Anterior cingulate cortex (tissue), 58 donors: ENCODE results near the gene GPR78.

Experiments used
- DNase-seq, 58 donors: peaks; one replicate each; lab custom pipeline; 2025; lab: John Stamatoyannopoulos, UW

The GPR78 gene

DNA sequence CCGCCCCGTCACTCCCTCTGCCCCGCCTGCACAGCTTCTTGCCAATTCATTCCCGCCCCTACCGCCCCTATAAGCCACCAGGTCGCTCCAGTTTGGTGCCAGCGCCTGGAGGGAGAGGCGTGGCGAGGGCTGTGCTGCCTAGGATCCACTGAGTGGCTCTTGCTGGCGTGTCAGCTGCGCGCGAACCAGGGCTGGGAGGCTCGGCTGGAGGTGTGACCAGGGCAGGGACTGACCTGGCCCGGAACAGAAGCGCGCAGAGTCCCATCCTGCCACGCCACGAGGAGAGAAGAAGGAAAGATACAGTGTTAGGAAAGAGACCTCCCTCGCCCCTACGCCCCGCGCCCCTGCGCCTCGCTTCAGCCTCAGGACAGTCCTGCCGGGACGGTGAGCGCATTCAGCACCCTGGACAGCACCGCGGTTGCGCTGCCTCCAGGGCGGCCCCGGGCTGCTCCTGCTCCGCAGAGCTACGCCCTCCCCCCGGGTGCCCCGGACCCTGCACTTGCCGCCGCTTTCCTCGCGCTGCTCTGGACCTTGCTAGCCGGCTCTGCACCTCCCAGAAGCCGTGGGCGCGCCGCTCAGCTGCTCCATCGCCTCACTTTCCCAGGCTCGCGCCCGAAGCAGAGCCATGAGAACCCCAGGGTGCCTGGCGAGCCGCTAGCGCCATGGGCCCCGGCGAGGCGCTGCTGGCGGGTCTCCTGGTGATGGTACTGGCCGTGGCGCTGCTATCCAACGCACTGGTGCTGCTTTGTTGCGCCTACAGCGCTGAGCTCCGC lies at the start of gene GPR78:
Gene GPR78, plus strand, starts transcription at position 72 of the 773 bp plus-strand sequence. Its CDS starts 591 bp downstream, at position 663.
- no peak for DNase-seq

DNA sequence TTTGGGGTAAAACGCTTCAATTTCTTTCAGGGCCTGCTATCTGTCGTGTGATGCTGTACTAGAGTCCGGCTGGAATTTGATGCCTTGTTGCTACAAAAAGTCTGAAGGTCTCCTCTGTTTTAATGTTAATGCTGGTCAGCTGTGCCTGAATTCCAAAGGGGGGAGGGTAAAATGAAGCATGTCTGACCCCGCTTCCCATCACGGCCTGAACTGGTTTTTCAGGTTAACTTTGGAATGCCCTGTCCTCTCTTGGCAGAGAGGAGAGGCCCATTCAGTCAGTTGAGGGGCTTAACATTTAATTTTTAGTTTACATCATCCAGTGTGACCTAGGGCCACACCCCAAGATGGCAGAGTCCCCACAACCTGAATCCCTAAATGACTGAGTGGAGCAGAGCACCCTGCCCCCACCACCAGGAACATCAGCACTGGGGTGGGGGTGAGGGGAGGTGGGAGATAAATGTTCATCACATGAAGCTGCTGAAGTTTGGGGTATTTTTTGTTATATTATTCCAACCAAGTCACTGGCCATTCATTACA lies 47.9 kb upstream of the GPR78 start:
- DNase-seq = no peak

- DNase-seq = no peak
Measured at GRCh38 chr4:8533274-8533865, 46.8 kb upstream of the GPR78 start.

GRCh38 chr4:8534129-8534528 lies 46.1 kb upstream of the GPR78 start:
- no peak for DNase-seq

GRCh38 chr4:8534611-8535010 lies 45.6 kb upstream of the GPR78 start:
- DNase-seq = no peak

- no peak for DNase-seq
Measured at GRCh38 chr4:8536467-8536866, 43.7 kb upstream of the GPR78 start.

DNA sequence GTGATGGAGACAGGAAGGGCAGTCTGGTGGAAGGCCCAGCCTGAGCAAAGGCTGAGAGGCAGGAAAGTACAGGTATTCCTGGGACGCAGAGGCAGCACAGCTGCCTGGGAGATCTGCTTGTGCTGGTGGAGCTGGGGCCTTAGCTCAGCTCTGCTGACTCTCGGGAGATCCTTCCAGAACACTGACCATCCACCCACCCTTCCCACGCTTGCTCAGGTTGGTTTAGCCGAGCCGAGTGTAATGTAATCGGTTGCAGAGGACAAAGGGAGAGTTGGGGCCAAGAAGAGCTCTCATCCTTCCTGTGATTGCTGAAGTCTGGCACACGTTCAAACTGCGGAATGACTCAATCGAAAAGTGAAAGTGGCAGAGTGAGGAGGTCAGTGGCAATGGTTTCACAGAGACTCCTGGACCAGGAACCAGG lies 43.1 kb upstream of the GPR78 start:
- peak in 2 of 58 donors; percentile 7 to 20 for DNase-seq

GRCh38 chr4:8538076-8538702 lies 42.0 kb upstream of the GPR78 start:
- no peak for DNase-seq

GRCh38 chr4:8538703-8539567 lies 41.3 kb upstream of the GPR78 start:
- no peak for DNase-seq

DNA sequence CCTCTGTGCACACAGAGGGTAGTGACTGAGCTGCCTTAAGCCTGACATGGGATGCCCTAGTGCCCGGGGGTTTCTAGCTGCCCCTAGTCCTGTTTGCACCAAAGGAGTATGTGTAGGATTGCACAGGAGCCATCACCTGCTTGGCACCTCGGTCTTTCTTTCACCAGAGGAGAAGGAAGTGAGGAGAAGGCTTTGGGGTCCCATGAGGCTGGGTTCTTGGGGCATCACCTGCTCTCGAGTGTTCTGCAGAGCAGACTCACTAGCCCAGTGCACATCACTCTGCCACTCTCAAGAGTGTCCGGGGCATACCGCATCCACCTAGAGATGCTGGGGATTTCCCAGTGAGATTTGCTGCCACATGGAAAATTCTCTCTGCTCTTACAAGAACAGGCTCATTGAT lies 40.5 kb upstream of the GPR78 start:
- DNase-seq = no peak

DNA sequence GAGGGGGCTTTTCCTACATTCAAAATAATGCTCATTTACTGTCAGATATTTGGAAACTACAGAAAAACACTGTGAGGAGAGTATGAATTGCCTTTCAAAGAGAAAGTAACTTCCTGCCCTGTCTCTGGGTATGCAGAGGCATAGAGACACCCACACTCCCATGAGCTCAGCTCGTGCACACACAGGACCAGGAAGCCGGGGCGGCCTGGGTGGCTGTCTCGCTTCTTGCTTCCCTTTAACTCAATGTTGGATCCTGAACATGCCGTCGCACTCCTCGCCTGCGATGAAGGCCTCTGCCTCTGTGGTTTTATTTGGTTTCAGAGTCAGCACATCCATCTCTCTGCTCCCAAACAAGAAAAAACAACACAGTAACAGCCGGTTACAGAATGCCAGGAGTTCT lies 40.1 kb upstream of the GPR78 start:
- DNase-seq = peak in 6 of 58 donors; percentile 3 to 27 (median 11)

DNA sequence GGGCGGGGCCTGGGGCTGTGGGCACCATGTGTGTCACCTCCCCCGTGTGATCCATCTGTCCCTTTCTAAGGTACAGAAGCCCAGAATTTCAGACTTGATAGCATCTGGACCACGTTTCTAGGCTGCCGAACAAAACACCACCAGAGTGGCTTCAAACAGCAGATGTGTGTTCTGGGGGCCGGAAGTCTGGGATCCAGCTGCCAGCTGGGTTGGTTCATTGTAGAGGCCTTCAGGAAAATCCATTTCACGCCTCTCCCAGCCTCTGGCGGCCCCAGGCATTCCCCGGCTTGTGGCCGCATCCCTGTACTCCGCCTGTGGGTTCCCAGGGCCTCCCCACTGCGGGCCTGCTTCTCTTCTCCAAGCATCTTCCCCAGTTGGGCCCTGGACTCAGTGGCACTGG lies 39.6 kb upstream of the GPR78 start:
- DNase-seq = no peak

DNA sequence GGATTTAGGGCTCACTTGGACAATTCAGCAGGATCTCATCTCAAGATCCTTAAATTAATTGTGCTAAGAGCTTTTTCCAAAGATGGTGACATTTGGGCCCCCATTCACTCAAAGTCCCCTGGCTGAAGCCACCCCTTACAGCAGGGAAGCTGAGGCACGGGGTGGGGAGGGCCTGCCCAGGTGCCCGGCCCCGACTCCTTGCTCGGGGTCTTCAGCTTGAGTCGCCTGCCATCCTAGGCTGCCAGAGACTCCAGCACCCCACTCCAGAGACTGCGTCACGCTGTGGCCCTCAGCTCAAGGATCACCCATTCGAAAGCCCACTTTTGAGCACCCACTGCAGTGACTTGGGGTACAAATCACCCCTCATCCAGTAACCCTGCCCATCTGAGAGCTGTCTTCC lies 39.2 kb upstream of the GPR78 start:
- DNase-seq = no peak

DNA sequence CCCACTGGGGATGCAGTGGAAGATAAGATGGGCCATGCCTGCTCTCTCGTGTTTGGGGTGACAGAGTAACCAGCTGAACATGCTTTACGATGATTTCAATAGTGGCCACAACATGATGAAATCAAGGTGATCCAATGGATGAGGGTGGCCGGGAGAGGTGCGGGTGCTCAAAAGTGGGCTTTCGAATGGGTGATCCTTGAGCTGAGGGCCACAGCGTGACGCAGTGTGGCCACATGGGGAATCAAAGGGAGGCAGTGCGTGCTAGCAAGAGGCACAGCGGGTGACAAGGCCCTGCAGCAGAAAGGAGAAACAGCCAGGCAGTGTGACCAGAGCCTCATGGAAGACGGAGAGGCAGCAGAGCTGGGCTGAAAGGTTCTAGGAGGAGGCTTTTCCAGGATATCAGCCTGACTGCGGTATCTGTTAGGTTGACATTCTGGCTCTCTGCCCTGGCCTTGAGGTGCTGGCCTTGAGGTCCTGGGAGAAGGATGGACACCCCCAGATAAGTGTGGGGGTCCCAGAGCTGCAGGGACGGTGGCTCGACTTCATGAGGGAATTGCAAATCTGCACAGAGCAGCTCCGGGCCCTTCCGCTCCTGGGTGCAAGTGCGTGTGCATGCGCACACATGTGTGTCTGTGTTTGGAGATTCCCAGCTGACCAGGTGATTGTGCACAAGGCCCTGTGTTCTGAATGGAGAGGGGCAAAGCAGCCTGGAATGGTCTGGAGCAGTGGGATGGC lies 38.0 kb upstream of the GPR78 start:
- DNase-seq = no peak

DNA sequence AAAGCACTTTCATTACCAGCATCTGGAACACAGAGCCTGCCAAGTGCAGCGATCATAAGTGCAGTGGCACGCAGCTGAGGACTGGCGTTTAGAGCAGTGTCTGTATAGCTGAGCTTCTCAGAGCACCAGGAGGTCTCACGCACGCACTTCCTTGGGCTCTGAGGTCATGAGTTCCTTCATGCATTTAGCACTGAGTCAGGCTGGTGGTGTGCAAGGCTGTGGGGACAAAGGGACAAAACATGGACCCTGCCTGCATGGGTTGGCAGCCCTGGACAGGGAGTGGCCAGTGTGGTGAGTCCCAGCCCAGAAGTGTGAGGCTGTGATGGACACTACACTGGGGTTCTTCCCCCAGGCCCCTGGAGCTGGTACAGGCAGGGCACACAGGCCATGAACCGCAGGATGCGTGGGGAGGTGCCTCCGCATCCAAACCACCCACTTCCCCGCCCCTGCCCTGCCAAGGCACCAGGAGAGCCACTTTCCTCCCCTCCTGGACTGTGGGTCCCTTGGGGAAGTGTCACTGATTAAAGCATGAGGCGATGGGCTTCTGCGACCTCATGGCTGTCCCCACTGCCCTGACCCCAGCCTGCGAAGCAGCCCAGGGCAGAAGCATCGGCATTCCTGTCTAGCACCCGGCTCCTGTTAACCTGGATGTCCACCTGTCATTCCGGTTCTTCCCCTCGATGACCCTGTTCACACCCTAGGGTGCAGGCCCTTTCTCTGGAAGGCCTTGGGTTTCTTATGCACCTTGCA lies 37.2 kb upstream of the GPR78 start:
- DNase-seq = no peak

DNA sequence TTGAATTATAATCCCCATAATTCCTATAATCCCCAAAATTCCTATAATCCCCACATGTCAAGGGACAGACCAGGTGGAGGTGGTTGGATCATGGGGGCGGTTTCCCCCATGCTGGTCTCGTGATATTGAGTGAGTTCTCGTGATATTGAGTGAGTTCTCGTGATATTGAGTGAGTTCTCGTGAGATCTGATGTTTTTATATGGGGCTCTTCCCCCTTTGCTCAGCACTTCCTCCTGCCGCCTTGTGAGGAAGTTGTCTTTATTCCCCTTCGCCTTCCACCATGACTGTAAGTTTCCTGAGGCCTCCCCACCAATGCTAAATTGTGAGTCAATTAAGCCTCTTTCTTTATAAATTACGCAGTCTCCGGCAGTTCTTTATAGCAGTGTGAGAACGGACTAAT lies 36.6 kb upstream of the GPR78 start:
- no peak for DNase-seq

DNA sequence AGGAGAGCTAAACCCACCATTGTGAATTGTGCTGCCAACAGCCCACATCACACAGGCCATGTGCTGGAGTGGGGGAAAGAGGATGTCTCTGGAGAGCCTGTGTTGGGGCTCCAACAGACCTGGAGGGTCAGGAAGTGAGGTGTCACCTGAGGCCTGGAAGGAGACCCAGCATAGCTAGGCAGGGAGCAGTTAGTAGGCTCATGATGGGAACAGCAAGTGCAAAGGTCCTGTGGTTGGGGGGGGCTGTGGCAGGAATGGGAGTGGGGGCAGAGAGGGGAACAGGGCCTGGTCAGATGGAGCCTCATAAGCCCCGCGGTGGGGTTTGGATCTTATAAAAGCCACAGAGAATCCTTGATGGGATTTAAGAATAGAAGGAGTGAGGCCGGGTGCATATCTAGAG lies 35.9 kb upstream of the GPR78 start:
- DNase-seq = no peak

- DNase-seq = no peak
Measured at GRCh38 chr4:8544741-8545438, 35.3 kb upstream of the GPR78 start.

- DNase-seq = no peak
Measured at GRCh38 chr4:8545439-8545765, 34.8 kb upstream of the GPR78 start.
